Large intestine (tissue), 3 donors: ENCODE measurements around the gene EGFR. TPM values are rescaled to one million over a fixed set of nuclear protein-coding genes. Genes with fewer than 3 reads are reported as not detected.
"Not testable (repeated sequence)": the region's sequence is repeated elsewhere in the genome, so short reads cannot be mapped to it uniquely, and the experiment has no call there.

Source experiments
- DNase-seq, 2 donors: peaks; one replicate each; pipeline versions ENCODE4 v3.0.0 to v3.0.0-alpha.2; 2013
- H3K27ac ChIP-seq: one replicate; pipeline ENCODE4 v1.5.1; 2013; ENCODE audit warnings: low read length
- H3K27me3 ChIP-seq: 2 replicates; pipeline ENCODE4 v1.6.1; 2013; ENCODE audit warnings: low read length; ENCODE audit not compliant: control insufficient read depth, insufficient read depth
- H3K36me3 ChIP-seq: 2 replicates; pipeline ENCODE4 v1.6.1; 2013; ENCODE audit warnings: low read length; ENCODE audit not compliant: control insufficient read depth, insufficient read depth
- H3K4me1 ChIP-seq: one replicate; pipeline ENCODE4 v1.6.1; 2013; ENCODE audit warnings: low read length; ENCODE audit not compliant: control insufficient read depth, insufficient read depth
- H3K4me3 ChIP-seq: one replicate; pipeline ENCODE4 v1.5.1; 2013; ENCODE audit warnings: low read length
- H3K9me3 ChIP-seq: one replicate; pipeline ENCODE4 v1.6.1; 2013; ENCODE audit warnings: mild to moderate bottlenecking, low read depth, low read length, moderate library complexity; ENCODE audit not compliant: control insufficient read depth
- WGBS: methylation state at CpG from one replicate; pipeline ENCODE4 v1.1.5; 2013; ENCODE audit warnings: low lambda C conversion rate; ENCODE audit not compliant: insufficient coverage; 5-methylcytosine and 5-hydroxymethylcytosine counted together
- polyA plus RNA-seq: library from polyadenylated mRNA; unstranded; fragments of 120-200 nt; gene quantifications from one replicate; pipeline ENCODE4 v1.2.1, GENCODE V29; 2013

EGFR gene
- polyA plus RNA-seq, 1 donor = 22.9 TPM

DNA sequence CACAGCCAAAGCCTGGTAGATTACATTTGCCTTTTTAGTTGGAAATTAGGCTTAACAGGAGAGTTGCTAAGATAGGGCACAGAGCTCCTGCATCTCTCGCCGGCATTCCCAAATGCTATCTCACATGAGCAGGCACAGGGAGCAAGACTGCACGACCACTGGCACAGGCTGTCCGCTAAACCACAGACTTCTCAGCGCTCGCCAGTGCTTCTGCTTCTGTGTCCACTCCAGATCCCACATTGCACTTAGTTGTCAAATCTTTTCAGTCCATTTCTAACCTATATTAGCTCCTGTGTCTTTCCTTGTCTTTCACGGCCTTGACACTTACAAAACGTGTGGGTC is 138.9 kb downstream of the EGFR start:
- DNase-seq = no peak
- H3K36me3 ChIP-seq = peaks cover 86% of the 10 kb centered on the region
- no peaks in the 10 kb centered on the region for H3K27me3 ChIP-seq
- 100% methylated on average over 1 of the region's 8 CpGs for WGBS
- no peaks in the 10 kb centered on the region for H3K9me3 ChIP-seq
- no peak overlapping the region for H3K4me3 ChIP-seq
- H3K27ac ChIP-seq = no peak overlapping the region
- H3K4me1 ChIP-seq = no peaks in the 10 kb centered on the region

DNA sequence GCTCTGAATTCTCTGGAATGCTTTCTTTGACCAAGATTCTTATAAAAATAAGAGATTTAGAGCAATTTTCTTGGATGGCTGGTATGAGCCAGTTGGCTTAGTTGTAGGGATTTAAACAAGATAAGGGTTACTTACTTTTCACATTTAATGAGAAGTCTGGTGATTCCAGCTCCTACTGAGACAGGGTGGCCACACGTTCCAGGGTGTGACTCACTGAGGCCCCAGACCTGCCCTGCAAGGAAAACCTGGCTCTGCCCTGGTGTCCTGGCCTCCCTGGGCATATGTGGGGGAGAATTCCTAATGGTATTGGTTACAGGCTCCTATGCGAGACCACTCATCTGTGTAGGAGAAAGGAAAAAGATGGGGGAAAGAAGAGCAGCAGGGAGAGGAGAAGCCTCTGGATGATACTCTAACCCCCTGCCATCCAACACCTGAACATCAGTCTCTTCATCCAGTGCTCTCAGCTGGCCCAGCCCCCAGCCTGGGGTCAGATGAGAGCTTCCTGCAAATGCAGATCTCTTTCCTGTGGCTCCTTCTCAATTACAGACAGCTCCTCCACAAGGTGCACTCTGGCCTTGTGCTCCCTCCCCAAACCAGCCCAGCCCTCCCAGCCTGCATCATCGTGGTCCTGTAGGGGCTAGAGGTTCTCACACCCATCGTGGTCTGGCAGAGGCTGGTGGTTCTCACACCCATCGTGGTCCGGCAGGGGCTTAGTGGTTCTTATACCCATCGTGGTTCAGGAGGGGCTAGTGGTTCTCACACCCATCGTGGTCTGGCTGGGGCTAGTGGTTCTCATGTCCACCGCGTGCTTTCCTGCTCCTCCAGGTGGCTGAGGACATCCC is 139.9 kb downstream of the EGFR start:
- no peak for DNase-seq
- 86% methylated on average over 1 of the region's 10 CpGs for WGBS
- no peak overlapping the region for H3K27ac ChIP-seq
- H3K4me3 ChIP-seq = no peak overlapping the region
- peaks cover 83% of the 10 kb centered on the region for H3K36me3 ChIP-seq
- no peaks in the 10 kb centered on the region for H3K27me3 ChIP-seq
- no peaks in the 10 kb centered on the region for H3K4me1 ChIP-seq
- H3K9me3 ChIP-seq = no peaks in the 10 kb centered on the region

DNA sequence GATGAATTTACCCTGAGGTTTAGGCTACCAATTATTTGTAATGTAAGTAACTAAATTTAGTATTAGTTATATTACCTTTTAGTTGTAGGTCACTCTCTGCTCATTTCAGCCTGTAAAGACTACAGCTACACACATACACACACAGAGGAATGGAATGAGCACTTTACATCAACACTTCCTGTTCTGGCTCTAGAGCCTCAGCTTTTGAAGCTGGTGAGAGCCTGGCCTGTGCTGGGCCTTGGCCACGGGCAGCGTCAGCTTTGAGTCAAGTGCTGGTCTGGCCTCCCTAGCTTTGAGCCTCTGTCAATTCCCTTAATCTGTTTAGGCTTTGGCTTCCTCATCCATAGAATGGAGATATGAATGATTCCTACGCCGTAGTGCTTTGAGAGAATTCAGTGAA is 141.7 kb downstream of the EGFR start:
- Histone ChIP-seq H3K36me3 (peaks cover 81% of the 10 kb centered on the region), H3K4me1 (no peaks in the 10 kb centered on the region), H3K9me3 (no peaks in the 10 kb centered on the region), H3K4me3 (no peak overlapping the region), H3K27me3 (no peaks in the 10 kb centered on the region), H3K27ac (no peak overlapping the region)
- no peak for DNase-seq
- WGBS = no CpG with 5 or more reads among the region's 4 CpGs

DNA sequence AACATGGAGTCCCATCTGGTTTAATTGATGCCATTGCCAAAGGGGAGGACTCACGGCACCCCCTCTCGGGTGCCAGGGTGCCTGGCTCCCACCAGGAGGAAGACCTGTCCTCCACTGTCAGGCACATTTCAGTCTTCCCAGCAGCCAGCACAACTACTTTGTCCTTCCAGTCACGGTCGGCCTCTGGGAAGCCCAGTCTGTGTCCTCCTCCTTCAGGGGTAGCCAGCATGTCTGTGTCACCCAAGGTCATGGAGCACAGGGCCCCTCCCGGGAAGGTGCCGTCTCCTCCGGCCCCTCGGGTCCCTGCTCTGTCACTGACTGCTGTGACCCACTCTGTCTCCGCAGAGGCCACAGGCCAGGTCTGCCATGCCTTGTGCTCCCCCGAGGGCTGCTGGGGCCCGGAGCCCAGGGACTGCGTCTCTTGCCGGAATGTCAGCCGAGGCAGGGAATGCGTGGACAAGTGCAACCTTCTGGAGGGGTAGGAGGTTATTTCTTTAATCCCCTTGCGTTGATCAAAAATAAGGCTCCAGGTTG is 142.4 kb downstream of the EGFR start:
- Histone ChIP-seq H3K9me3 (no peaks in the 10 kb centered on the region), H3K36me3 (peaks cover 79% of the 10 kb centered on the region), H3K27me3 (no peaks in the 10 kb centered on the region), H3K27ac (no peak overlapping the region), H3K4me3 (no peak overlapping the region), H3K4me1 (no peaks in the 10 kb centered on the region)
- 100% methylated on average over 3 of the region's 16 CpGs for WGBS
- no peak for DNase-seq

DNA sequence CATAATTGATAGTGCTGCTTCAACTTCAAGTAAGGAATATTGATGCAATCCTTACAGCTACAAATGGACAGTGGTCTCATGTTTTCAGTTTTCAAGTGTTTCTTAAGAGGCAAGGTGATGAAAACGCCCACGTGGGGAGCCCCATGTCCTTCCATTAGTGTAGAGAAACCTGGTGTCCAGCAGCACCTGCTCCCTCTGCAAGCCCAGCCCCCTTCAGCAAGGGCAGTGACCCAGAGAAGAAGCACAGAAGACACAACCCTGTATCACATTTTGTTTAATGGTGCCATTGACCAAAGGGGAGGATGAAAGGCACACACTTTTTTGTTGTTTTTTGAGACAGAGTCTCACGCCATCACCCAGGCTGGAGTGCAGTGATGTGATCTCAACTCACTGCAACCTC is 143.7 kb downstream of the EGFR start:
- Histone ChIP-seq H3K36me3 (peaks cover 74% of the 10 kb centered on the region), H3K4me3 (no peak overlapping the region), H3K9me3 (no peaks in the 10 kb centered on the region), H3K4me1 (no peaks in the 10 kb centered on the region), H3K27ac (no peak overlapping the region), H3K27me3 (no peaks in the 10 kb centered on the region)
- no peak for DNase-seq
- WGBS = no CpG with 5 or more reads among the region's 3 CpGs

DNA sequence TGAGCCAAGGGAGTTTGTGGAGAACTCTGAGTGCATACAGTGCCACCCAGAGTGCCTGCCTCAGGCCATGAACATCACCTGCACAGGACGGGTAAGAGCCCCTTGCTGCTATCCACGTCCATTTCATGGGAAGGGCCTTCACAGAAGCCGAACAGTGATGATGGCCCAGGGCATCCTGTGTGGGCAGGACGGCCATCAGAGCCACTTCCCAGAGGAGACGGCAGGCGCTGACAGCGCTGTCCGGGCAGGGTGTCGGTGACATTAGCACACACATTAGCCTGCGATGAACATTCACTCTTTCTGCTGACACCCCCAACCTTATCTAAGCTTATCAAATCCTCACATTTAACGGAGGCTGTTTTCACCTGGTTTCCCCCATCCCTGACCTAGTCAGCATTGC is 144.9 kb downstream of the EGFR start:
- no peaks in the 10 kb centered on the region for H3K9me3 ChIP-seq
- H3K4me1 ChIP-seq = no peaks in the 10 kb centered on the region
- 80% methylated on average over 1 of the region's 11 CpGs for WGBS
- no peak overlapping the region for H3K27ac ChIP-seq
- no peak overlapping the region for H3K4me3 ChIP-seq
- peaks cover 62% of the 10 kb centered on the region for H3K36me3 ChIP-seq
- H3K27me3 ChIP-seq = no peaks in the 10 kb centered on the region
- DNase-seq = no peak

DNA sequence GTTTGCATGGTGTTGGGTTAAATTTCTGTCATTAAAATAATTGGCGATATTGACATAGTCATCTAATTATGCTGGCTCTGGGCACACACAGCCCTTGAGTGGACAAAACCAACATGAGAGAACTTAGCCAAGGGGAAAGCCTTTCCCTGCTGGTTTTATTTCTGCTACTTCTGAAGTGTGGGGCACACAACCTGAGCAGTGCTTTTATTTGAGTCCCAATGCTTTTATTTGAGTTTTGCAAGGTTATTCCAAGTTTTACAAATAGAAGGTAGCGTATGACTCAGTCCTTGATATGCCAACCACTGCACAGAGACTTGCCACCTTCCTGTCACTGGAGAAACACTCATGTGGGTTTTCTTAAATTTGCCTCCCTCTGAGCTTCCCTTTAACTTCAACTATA is 145.7 kb downstream of the EGFR start:
- DNase-seq = no peak
- Histone ChIP-seq H3K27ac (no peak overlapping the region), H3K27me3 (no peaks in the 10 kb centered on the region), H3K4me3 (no peak overlapping the region), H3K36me3 (peaks cover 57% of the 10 kb centered on the region), H3K9me3 (no peaks in the 10 kb centered on the region), H3K4me1 (no peaks in the 10 kb centered on the region)
- 86% methylated on average over 1 of the region's 2 CpGs for WGBS

DNA sequence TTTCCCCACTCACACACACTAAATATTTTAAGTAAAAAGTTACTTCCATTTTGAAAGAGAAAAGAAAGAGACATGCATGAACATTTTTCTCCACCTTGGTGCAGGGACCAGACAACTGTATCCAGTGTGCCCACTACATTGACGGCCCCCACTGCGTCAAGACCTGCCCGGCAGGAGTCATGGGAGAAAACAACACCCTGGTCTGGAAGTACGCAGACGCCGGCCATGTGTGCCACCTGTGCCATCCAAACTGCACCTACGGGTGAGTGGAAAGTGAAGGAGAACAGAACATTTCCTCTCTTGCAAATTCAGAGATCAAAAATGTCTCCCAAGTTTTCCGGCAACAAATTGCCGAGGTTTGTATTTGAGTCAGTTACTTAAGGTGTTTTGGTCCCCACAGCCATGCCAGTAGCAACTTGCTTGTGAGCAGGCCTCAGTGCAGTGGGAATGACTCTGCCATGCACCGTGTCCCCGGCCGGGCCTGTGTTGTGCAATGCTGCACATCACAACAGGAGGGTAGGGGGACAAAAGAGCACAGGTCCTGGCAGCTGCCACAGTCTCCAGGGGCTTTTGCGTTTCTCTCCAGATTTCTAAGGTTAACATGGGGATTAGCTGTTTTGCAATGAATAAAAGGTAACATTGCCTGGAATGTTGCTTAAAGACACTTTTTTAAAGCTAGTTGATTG is 146.5 kb downstream of the EGFR start:
- WGBS = no CpG with 5 or more reads among the region's 13 CpGs
- Histone ChIP-seq H3K4me3 (no peak overlapping the region), H3K36me3 (peaks cover 59% of the 10 kb centered on the region), H3K27ac (no peak overlapping the region), H3K27me3 (no peaks in the 10 kb centered on the region), H3K4me1 (no peaks in the 10 kb centered on the region), H3K9me3 (no peaks in the 10 kb centered on the region)
- no peak for DNase-seq

DNA sequence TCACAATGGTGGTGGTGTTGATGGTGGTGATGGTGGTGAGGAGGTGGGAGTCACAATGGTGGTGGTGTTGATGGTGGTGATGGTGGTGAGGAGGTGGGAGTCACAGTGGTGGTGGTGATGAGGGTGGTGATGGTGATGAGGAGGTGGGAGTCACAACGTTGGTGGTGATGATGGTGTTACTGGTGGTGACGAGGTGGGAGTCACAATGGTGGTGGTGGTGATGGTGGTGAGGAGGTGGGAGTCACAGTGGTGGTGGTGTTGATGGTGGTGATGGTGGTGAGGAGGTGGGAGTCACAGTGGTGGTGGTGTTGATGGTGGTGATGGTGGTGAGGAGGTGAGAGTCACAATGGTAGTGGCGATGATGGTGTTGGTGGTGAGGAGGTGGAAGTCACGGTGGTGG is 148.5 kb downstream of the EGFR start:
- H3K27me3 ChIP-seq, H3K4me1 ChIP-seq, H3K27ac ChIP-seq, H3K9me3 ChIP-seq, H3K4me3 ChIP-seq, DNase-seq: not testable (repeated sequence)
- peaks cover 62% of the 10 kb centered on the region for H3K36me3 ChIP-seq
- WGBS = 86% methylated on average over 1 of the region's 4 CpGs

DNA sequence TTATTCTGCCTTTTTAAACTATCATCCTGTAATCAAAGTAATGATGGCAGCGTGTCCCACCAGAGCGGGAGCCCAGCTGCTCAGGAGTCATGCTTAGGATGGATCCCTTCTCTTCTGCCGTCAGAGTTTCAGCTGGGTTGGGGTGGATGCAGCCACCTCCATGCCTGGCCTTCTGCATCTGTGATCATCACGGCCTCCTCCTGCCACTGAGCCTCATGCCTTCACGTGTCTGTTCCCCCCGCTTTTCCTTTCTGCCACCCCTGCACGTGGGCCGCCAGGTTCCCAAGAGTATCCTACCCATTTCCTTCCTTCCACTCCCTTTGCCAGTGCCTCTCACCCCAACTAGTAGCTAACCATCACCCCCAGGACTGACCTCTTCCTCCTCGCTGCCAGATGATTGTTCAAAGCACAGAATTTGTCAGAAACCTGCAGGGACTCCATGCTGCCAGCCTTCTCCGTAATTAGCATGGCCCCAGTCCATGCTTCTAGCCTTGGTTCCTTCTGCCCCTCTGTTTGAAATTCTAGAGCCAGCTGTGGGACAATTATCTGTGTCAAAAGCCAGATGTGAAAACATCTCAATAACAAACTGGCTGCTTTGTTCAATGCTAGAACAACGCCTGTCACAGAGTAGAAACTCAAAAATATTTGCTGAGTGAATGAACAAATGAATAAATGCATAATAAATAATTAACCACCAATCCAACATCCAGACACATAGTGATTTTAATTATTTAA is 151.7 kb downstream of the EGFR start:
- H3K4me3 ChIP-seq = no peak overlapping the region
- H3K27me3 ChIP-seq = no peaks in the 10 kb centered on the region
- no peak for DNase-seq
- no peaks in the 10 kb centered on the region for H3K9me3 ChIP-seq
- H3K27ac ChIP-seq = no peak overlapping the region
- no peaks in the 10 kb centered on the region for H3K4me1 ChIP-seq
- WGBS = 100% methylated on average over 4 of the region's 11 CpGs
- peaks cover 73% of the 10 kb centered on the region for H3K36me3 ChIP-seq
